CD4-positive, alpha-beta T cell treated with Interleukin-17A for 4 hours (primary cell): ENCODE measurements around the gene SERHL2.
"Not testable (repeated sequence)": the region's sequence is repeated elsewhere in the genome, so short reads cannot be mapped to it uniquely, and the experiment has no call there.

Experiments used
- DNase-seq: peaks from one replicate; pipeline ENCODE4 v3.0.0-alpha.2; 2020; ENCODE audit warnings: mixed read lengths

The SERHL2 gene

DNA sequence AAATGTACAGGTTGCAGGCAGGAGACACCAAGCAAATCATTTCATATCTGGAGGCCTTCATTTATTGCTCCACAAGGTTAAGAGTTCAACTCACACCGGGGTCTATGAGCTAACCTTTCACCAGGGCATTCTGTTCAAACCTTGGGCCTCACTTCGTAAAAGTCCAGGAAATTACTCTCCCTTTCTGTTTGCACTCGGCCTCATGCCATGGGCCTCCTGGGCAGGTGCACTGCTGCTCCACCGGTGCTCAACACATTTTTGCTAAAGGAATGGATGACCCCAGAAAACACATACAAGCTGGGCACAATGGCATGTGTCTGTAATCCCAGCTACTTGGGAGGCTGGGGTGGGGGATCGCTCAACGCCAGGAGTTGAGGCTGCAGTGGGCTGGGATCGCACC, 17.6 kb upstream of the SERHL2 start:
- no peak for DNase-seq

DNA sequence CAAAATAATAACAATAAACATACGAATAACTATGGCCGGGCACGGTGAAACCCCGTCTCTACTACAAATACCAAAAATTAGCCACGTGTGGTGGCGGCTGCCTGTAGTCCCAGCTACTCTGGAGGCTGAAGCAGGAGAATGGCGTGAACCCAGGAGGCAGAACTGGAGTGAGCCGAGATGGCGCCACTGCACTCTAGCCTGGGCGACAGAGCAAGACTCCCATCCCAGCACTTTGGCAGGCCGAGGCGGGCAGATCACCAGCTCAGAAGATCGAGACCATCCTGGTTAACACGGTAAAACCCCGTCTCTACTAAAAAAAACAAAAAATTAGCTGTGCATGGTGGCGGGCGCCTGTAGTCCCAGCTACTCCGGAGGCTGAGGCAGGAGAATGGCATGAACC, 17.1 kb upstream of the SERHL2 start:
- DNase-seq = not testable (repeated sequence)

DNA sequence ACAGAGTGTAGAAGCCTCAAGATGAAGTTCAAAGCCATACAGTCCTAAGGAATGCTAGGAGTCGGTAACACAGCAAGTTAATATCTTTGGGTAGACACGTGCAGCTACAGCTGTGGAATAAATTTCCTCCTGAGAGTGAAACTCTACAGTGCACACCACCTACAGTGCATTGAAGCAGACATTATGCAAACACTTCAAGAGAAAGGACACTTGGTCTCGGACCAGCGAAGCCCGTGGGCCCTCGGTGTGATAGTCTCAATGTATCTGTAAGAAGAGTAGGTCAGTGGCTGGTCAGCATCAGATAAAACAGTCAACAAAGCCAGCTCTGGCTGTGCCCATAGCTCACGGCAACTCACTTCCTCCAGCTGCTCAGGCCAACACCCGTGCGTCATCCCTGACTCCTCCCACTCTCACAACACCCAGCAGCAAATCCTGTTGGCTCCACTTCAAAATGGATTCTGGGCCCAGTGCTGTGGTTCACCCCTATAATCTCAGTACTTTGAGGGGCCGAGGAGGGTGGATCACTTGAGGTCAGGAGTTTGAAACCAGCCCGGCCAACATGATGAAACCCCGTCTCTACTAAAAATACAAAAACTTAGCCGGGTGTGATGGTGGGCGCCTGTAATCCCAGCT, 16.4 kb upstream of the SERHL2 start:
- DNase-seq = not testable (repeated sequence)

DNA sequence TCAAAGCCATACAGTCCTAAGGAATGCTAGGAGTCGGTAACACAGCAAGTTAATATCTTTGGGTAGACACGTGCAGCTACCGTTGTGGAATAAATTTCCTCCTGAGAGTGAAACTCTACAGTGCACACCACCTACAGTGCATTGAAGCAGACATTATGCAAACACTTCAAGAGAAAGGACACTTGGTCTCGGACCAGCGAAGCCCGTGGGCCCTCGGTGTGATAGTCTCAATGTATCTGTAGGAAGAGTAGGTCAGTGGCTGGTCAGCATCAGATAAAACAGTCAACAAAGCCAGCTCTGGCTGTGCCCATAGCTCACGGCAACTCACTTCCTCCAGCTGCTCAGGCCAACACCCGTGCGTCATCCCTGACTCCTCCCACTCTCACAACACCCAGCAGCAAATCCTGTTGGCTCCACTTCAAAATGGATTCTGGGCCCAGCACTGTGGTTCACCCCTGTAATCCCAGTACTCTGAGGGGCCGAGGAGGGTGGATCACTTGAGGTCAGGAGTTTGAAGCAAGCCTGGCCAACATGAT, 14.5 kb upstream of the SERHL2 start:
- not testable (repeated sequence) for DNase-seq

DNA sequence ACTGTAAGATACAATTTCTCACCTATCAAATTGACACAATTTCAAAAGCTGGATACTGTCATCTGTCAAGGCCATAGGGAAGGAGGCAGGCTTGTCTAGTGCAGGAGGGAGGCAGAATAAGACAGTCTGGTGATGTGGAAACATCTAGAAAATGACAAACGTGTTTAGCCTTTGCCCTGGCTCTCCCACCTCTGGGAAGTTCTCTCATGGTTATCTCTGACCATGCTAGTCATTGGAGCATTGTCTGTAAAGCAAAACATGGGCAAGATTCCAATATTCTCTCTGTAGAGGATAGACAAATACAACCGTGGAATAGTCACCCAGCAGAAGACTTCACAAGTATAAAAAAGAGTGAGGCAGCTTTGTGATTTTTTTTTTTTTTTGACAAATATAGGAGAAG, 9.1 kb upstream of the SERHL2 start:
- no peak for DNase-seq

DNA sequence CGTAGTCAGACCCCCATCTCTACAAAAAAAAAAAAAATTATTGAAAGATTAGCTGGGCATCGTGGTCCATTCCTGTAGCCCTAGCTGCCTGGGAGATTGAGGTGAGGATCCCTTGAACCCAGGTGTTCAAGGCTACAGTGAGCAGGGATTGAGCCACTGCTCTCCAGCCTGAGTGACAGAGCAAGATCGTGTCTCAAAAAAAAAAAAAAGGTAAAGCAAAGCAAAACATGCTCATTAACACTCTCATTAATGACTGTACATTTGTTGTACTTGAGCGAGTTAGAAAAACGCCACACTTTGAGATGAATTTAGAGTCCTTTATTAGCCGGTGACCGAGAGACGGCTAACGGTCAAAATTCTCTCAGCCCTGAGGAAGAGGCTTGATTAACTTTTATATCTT, 6.2 kb upstream of the SERHL2 start:
- no peak for DNase-seq

DNA sequence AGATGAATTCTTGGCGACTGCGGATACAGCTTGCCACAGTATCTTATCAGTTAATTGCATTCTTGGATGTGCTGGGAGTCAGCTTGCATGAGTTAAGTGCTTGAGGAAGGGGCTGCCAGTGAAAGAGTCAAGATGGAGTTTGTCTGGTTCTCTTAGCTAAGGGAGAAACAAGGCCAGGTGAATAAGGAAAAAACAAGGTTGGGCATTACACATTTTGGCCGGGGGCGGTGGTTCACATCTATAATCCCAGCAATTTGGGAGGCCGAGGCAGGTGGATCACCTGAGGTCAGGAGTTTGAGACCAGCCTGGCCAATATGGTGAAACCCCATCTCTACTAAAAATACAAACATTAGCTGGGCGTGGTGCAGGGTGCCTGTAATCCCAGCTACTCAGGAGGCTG, 5.6 kb upstream of the SERHL2 start:
- not testable (repeated sequence) for DNase-seq

DNA sequence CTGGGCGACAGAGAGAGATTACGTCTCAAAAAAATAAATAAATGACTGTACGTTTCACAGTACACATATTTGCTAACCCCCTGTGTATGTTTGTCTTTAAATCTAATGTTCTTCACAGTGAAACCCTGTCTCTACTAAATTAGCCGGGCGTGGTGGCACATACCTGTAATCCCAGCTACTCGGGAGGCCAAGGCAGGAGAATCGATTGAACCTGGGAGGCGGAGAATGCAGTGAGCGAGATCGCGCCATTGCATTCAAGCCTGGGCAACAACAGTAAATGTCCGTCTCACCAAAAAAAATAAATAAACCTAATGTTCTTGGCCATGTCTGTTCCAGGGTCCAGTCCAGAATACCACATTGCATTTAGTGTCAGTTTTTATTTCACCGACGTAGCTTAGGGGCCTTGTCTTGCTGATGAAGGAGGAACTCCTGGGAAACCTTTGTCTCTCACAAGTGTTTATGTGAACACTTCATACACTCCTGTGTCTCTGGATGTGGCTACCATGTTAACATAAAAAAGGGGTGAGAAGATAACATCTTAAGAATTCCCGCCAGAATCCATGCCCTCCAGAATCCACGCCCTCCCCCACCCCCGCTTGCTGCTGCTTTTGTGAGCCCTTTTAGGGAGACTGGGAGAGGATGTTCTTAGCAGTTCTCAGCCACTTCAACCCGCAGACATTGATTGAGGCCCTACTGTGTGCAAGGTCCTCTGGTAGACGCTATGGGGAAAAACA, 5.0 kb upstream of the SERHL2 start:
- DNase-seq = no peak

DNA sequence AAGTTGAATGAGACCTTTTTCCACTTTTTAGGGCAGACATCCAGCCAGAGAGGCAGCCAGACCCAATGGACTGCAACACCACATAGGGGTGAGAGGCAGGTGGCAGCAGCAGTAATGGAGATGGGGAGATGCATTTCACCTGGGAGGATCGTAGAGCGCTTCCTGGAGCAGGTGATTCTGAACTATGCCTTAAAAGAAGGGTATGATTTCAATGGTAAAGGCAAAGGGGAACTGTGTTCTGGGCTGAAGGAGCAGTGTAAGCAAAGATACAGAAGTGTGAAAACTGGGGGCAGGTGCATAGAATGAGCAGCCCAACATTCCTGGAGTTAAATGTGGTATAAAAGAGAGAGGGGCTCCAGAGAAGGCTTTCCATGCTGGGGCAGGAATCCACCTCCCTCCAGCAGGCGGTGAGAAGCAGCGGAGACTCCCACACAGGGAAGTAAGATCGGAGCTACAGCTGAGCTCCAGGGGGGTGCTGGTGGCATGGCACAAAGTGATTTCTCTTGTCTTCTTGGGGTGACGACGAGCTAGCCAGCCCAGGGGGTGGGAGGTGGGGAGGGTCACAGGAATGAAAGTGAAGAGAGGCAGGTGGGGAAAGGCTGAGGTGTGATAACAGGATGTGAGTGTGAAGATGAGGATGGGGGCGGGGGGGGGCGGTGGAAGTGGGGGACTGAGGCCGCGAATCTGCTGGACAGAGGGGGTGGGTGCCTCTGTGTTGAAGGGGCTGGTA, 4.3 kb upstream of the SERHL2 start:
- DNase-seq = no peak

DNA sequence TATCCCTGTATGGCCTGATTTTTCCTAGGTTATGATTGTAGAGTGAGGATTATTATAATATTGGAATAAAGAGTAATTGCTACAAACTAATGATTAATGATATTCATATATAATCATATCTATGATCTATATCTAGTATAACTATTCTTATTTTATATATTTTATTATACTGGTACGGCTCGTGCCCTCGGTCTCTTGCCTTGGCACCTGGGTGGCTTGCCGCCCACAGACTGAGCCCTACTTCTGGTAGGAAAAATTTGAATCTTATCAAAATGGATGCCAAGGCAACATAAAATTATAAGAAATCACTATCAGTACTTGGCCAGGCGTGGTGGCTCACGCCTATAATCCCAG, 1.5 kb upstream of the SERHL2 start:
- DNase-seq = not testable (repeated sequence)

DNA sequence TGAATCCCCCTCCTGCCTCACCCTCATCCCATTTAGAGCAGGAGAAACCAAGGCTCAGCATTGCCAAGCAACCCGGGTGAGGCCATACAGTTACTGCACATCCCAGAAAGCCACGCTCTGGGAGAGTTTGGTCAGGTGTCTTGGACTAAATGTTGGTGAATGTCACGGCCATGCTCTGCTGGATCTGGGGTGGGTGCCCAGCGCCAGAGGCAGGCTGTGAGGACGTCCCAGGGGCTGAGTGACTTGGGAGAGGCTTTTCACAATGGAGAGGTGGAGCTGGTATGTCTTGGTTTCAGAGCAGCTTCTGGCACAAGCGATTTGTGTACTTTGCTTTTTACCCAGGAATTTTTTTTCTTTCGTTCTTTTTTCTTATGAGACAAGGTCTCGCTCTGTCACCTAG, 6.6 kb downstream of the SERHL2 start:
- DNase-seq = no peak

DNA sequence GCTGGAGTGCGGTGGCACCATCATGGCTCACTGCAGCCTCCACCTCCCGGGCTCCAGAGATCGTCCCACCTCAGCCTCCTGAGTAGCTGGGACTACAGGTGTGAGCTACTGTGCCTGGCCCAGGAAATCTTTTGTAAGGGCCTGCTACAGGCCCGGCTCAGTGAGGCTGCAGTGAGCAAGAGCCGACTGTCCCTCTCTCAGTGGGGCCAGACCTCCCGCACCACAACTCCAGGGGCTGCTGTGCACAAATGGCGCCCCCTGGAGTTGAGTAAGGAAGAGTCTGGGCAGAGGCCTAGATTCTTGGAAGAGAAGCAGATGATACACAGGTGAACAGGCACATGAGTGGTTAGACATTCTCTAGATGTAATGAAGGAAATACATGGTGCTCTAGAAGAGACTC, 7.0 kb downstream of the SERHL2 start:
- DNase-seq = peak; percentile 33

DNA sequence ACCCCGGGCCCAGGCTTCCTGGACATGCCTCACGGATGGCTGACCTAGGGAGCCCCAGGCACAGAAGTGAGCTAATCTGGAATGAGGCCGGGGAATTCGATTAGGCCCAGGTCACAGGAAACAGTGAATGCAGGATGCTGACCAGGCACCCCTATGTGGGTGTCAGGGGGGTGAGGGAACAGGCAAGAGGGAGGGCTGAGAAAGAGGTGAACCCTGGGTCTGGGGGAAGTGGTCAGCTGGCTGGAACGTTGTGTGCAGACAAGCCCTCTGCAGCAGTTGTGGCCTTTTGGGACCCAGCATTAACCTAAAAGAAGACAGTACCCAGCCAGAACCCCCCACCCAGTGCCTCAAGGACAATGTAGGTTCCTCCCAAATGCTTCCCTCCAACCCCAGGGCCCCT, 8.1 kb downstream of the SERHL2 start:
- DNase-seq = no peak

DNA sequence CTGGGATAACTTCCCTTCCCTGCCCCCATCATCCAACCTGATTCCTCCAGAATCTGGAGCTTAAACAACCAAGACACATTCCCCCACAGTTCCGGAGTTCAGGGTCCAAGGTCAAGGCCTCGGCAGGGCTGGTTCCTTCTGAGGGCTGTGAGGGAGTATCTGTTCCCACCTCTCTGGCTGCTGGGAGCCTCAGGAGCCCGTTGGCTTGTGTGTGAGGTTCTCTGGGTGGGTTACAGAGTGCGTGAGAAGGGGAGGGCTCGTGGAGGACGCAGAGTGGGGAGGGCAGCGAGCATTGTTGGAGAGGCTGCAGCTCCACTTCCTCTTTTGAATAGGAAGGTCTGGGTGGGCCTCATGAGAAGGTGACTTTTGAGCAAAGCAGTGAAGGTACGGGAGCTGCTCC, 8.5 kb downstream of the SERHL2 start:
- DNase-seq = no peak

DNA sequence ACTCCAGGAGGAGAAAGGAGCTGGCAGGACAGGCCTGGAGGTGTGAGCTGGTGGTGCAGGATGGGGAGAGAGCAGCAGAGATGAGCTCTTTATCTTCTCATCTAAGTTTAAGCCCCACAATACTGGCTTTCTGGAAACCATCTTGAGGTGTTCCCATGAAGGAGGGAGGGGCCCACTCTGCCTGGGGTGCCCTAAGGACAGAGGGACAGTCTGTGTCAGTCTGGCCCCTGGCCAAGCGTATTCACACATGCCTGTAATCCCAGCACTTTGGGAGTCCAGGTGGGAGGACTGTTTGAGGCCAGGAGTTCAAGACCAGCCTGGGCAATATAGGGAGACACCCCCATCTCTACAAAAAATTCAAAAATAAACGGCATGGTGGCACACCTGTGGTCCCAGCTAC, 8.9 kb downstream of the SERHL2 start:
- DNase-seq = no peak

DNA sequence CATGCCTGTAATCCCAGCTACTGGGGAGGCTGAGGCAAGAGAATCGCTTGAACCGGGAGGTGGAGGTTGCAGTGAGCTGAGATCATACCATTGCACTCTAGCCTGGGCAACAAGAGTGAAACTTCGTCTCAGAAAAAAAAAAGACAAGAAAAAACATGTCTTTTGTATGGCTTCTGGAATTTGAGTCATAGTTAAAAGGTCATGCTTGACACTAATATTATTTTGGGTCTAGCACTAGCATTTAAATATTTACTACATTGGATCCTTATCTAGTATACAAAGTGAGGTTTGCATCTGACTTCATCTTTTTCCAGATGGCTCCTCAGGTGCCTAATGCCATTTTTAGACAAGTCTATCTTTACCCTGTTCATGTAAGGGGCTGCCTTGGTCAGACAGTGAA, 10.2 kb downstream of the SERHL2 start:
- not testable (repeated sequence) for DNase-seq

DNA sequence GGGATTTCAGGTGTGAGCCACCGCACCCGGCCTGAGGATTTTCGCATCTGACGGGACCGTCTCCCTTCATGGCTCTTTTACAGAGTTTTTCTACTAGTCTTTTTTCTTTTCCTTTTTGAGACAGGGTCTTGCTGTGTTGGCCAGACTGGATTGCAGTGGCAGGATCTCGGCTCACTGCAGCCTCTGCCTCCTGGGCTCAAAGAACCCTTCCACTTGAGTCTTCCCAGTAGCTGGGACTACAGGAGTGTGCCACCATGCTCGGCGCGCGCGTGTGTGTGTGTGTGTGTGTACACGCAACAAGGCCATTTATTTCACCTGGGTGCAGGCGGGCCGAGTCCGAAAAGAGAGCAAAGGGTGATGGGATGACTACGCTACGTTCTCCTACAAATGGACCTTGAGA, 10.9 kb downstream of the SERHL2 start:
- no peak for DNase-seq

DNA sequence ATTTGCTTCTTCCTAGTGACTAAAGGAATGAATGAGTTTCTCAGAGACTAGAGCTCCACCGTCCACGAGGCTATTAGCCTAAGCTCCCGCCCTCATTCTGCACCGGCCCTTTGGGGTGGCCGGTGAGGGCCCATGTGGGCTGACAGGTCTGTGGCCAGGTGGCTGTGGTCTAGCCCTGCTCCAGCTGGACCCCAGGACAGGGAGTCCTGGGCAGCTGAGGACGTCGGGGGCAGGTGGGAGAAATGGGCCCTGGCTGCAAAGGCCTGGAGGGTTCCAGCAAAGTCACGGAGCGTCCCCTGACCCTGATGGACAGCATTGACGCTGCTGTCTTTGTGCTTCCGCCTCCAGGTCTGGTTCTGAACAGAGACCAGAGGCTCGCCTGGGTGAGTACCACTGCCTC, 12.2 kb downstream of the SERHL2 start:
- DNase-seq = no peak

DNA sequence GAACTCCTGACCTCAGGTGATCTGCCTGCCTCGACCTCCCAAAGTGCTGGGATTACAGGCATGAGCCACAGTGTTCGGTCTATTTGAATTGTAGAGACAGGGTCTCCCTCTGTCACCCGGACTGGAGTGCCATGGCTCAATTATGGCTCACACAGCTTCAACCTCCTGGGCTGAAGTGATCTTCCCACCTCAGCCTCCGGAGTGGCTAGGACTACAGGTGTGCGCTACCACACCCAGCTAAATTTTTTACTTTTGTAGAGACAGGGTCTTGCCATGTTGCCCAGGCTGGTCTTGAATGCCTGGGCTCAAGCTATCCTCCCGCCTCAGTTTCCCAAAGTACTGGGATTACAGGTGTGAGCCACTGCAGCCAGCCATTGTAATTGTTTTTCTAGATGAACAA, 14.2 kb downstream of the SERHL2 start:
- DNase-seq = not testable (repeated sequence)

DNA sequence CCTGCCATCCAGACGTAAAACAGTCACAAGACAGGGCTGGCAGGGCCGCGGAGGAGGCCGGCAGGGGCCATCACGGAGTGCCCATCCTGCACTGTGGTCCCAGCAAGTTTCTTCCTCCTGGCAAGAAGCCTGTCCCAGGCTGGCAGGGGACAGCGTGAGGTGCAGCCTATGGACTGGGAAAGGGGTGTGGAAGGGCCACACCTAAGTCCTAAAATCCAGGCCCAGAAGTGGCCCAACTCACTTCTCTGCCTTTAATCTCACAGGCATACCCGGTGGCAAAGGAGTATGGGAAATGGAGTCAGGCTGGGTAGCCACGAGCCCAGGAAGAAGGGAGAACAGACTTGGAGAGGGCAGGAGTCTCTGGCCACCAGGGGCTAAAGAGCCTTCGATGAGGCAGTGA, 16.8 kb downstream of the SERHL2 start:
- DNase-seq = not testable (repeated sequence)

DNA sequence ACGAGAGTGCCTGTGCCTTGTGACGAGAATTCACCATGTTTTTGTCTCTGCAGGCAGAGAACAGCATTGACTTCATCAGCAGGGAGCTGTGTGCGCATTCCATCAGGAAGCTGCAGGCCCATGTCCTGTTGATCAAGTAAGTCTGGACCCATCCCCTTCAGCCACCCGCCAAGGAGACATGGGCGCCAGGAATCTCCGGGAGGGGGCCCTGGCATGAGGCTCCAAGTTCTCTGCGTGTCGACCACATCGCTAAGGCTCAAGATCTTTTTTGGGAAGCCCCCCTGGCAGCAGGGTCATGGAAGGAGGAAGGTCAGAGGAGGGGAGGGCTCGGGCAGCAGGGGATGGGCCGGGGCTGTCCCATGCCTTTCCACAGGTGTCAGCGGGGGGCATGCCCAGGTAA, 17.3 kb downstream of the SERHL2 start:
- not testable (repeated sequence) for DNase-seq

DNA sequence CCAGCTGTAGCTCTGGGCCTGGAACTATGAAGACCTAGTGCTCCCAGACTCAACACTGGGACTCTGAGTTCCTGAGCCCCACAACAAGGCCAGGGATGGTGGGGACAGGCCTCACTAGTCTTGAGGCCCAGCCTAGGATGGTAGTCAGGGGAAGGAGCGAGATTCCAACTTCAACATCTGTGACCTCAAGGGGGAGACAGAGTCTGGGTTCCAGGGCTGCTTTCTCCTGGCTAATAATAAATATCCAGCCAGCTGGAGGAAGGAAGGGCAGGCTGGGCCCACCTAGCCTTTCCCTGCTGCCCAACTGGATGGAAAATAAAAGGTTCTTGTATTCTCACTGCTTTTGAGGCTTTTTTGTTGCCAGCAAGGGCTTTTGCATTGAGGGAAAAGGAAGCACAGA, 20.3 kb downstream of the SERHL2 start:
- not testable (repeated sequence) for DNase-seq

DNA sequence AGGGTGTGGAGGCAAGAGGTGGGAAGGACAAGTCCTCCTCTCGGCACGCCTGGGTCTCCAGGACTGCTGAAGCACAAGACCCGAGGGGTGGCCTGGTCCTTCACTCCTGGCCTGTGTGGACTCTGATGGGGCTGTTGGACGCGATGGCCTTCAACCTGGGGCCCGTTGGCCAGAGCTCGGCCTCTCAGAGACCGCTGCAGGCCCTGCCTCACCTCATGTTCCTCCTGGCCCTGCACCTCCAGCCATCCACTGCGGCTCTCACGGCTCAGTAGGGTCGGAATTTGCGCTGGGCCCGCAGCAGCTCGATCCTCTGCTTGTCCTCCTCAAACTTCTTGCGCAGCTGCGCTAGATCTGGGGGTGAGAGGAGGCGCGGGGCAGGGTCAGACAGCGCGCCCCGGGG, 20.7 kb downstream of the SERHL2 start:
- not testable (repeated sequence) for DNase-seq

DNA sequence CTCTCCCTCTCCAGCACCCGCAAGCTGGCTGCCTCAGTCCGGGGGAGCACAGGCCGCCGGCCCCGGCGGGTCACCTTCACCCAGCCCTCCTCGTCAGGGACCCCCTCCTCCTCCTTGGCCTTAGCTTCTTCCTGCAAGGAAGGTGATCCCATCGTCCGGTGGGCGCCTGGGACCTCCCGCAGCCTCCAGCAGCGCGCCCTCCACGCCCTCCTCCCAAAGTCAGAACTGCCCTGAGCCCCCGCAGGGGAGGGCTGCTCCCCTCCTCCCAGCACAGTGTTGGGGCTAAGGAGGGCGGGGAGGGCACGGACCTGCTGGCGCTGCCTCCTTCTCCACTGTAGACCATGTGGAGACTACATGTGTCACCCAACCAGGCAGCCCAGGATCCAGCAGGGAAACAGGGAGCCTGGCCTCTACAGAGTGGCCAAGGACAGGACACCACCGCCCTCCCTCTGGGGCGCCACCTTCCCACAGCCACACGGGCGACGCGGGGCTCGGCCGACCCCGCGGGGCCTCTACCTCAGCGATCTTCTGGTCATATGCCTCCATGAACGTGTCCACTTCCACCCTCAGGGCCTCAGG, 22.3 kb downstream of the SERHL2 start:
- not testable (repeated sequence) for DNase-seq
